ENCODE results near the gene PDE4B. TPM values are rescaled to one million over a fixed set of nuclear protein-coding genes. Genes with fewer than 3 reads are reported as not detected.

The PDE4B gene
- total RNA-seq, 4 donors from 2014 or later = 5.5 to 13.6 (median 9.3) TPM

DNA sequence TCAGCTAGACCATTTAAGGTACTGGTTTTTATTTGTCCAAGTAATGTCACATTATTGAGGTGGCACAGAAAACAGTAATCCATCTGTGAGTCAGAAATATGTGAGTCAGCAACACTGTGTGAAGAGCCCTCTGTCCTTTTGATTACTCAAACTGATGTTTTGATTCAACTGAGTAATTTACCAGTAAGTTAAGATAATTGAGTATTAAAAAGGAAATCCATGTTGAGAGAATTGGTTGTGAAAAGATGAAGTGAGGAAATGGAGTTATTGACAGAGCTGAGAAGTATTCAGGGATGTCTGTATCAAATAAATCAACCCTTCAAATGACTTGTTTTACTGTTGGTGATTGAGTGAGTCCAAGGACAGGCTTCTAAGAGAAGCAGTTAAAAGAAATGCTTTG lies 438.5 kb downstream of the PDE4B start:
- H3K4me3 ChIP-seq (ENCODE audit: low read depth, poor library complexity, severe bottlenecking) = no peak overlapping the region

DNA sequence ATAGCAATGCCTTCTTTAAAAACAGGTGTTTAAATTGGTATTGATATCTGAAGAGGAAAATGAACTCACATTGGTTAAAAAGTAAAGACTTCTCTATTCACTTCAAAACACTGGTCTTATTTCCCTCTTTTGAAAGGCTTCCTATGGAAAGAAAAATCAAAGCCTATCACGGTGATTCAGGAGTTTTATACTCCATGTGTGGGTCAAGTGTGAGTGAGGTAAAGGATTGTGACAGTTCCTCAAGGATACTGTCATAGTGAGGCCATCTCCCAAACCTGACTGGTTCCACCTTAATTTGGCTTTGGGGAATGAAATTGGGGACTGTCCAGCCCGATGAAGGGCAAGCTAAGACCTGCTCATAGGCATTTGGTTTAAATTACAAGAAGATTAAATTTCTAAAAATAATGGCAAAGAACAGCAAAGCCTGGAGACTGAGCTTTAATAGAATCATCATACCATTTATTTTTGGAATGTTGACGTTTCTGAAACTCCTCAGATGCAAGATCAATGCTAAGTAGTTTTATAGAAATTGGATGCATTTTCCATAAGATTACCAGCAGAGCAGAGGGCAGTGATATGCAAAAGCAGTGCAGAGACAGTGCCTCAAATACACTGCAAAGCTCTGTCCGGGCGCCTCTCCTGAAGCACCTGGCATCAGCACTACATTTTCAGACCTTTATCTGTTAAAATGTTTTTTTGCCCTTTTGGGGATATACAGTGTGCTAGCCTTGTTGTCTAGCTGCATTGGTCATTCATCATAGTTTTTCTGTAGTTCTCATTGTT lies 439.2 kb downstream of the PDE4B start:
- TF ChIP-seq, protein P1, sequence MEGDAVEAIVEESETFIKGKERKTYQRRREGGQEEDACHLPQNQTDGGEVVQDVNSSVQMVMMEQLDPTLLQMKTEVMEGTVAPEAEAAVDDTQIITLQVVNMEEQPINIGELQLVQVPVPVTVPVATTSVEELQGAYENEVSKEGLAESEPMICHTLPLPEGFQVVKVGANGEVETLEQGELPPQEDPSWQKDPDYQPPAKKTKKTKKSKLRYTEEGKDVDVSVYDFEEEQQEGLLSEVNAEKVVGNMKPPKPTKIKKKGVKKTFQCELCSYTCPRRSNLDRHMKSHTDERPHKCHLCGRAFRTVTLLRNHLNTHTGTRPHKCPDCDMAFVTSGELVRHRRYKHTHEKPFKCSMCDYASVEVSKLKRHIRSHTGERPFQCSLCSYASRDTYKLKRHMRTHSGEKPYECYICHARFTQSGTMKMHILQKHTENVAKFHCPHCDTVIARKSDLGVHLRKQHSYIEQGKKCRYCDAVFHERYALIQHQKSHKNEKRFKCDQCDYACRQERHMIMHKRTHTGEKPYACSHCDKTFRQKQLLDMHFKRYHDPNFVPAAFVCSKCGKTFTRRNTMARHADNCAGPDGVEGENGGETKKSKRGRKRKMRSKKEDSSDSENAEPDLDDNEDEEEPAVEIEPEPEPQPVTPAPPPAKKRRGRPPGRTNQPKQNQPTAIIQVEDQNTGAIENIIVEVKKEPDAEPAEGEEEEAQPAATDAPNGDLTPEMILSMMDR (IDR thresholded peaks at IDR 0.05) = no peak
- TF ChIP-seq POLR2A (IDR thresholded peaks at IDR 0.05) = no peak
- no peak for DNase-seq (ENCODE audit: low spot score in 2 of 2)
- 40 to 47% methylated on average over 5 of the region's 5 CpGs for WGBS, 2 donors
- H3K4me3 ChIP-seq (ENCODE audit: low read depth, poor library complexity, severe bottlenecking) = no peak overlapping the region
- intact Hi-C loops (cut with DNase I; ENCODE audit: low total_unique reads) = no loop called here

More for the DNA sequence above, 438.5 kb downstream of the PDE4B start:
- TF ChIP-seq, protein P1 (IDR thresholded peaks at IDR 0.05) = no peak
- TF ChIP-seq POLR2A (IDR thresholded peaks at IDR 0.05) = no peak
- DNase-seq (ENCODE audit: low spot score in 2 of 2) = no peak
- intact Hi-C loops (cut with DNase I; ENCODE audit: low total_unique reads) = no loop called here

DNA sequence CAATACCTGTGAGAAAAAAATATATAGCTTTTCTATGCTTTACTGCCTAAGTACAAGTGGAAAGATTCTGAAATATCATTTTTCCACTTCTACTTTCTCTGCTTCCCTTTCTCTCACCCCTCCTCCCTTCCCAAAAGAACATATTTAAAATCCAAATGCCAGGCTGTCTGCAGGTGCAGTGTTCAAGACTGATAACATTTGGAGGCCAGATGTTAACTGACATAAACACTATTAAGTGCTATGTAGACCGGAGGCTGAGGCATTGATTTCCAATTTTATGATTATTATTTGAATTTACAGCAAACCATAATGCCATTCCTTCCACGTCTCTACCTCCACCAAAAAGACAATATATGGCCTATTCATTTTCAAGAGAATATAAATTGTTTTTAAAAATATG lies 444.3 kb downstream of the PDE4B start:
- WGBS, 2 donors = 62 to 70% methylated on average over 2 of the region's 2 CpGs
- DNase-seq (ENCODE audit: low spot score in 2 of 2) = no peak
- TF ChIP-seq, protein P1 (IDR thresholded peaks at IDR 0.05) = no peak
- no peak for TF ChIP-seq POLR2A (IDR thresholded peaks at IDR 0.05)
- H3K4me3 ChIP-seq (ENCODE audit: low read depth, poor library complexity, severe bottlenecking) = no peak overlapping the region
- intact Hi-C loops (cut with DNase I; ENCODE audit: low total_unique reads) = no loop called here

DNA sequence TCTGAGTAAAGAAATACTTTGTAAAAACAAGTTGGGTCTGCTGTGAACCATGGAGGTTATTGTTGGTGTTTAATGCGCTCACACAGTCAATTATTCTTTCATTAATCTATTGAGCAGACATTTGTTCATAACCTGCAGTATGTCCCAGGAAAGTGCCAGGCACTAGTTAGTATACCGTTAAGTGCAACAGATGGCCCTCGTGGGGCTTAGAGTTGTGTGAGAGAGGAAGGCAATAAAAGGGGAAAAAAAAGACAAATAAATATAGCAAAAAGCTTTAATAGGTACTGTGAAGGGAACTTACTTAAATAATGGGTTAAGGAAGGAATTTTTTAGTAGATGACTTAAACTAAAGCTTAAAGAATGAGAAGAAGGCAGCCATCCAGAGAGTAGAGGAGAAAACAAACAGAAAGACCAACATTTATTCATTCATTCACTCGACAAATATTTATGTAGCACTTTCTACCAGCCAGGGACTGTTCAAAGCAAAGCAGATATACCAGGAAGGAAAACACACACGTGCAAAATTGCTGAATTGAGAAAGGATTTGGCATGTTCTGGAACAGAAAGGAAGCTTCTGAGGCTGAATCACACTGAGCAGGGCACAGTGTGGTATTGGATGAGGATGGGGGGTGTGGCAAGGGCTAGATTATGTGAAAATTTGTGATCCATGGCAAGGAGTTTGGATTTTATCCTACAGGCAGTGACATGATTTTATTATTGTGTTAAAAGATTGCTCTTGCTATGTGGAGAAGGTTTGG lies 445.2 kb downstream of the PDE4B start:
- TF ChIP-seq, protein P1 (IDR thresholded peaks at IDR 0.05) = no peak
- TF ChIP-seq POLR2A (IDR thresholded peaks at IDR 0.05) = no peak
- 55 to 58% methylated on average over 5 of the region's 5 CpGs for WGBS, 2 donors
- DNase-seq (ENCODE audit: low spot score in 2 of 2) = no peak
- intact Hi-C loops (cut with DNase I; ENCODE audit: low total_unique reads) = no loop called here
- no peak overlapping the region for H3K4me3 ChIP-seq (ENCODE audit: low read depth, poor library complexity, severe bottlenecking)

DNA sequence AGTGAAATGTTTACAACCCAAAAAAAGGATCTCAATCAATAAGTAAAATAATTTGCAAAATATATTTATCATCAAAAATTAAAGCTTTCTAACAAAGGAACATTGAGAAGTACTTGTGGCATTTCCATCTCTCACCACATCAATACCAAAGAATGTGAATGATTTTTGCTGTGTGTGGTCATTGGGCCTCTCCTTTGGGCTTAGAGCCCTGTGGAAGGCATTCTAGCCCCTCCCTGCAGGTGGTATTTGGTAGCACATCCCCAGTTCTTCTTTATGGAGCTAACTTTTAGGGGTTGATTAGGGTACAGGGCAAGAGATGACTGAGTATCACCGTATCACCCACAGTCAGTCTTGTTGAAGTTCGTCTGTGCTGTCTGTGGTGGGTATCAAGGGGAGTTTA lies 447.1 kb downstream of the PDE4B start:
- H3K4me3 ChIP-seq (ENCODE audit: low read depth, poor library complexity, severe bottlenecking) = no peak overlapping the region
- no peak for DNase-seq (ENCODE audit: low spot score in 2 of 2)
- intact Hi-C loops (cut with DNase I; ENCODE audit: low total_unique reads) = loop anchor here (5.0 kb wide), 1 partner anchor 283 kb away; no protein-coding TSS in a partner anchor
- TF ChIP-seq, protein P1 (IDR thresholded peaks at IDR 0.05) = no peak
- no peak for TF ChIP-seq POLR2A (IDR thresholded peaks at IDR 0.05)
- 93 to 95% methylated on average over 2 of the region's 2 CpGs for WGBS, 2 donors

Measured in lower leg skin (tissue), 4 donors.